Hematopoietic multipotent progenitor cell treated with erythropoietin and hydrocortisone succinate and interleukin-3 and kit ligand, for 8 days (in vitro differentiated cells): ENCODE data around the gene ATXN1.

Experiments used
- DNase-seq: peaks from one replicate; pipeline ENCODE4 v3.0.0-alpha.2; 2015

ATXN1 gene

DNA sequence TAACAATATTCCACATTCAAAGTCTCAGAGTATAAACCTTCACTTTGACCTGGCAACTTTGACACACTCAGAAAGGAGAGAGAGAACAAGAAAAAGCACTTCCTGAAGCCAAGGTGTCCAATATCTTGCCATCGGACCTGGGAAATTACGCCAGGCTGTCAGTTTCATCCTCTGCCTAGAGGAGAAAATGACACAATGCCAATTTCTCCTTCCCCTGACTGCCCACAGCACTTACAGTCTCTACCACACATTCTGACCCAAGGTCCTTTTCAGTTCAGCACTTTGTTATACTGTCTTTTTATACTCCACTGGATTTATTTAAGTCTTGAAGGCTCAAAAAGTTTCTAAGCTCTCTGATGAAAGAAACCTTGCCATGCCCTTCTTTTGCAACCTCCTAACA lies 272.4 kb downstream of the ATXN1 start:
- DNase-seq = no peak

DNA sequence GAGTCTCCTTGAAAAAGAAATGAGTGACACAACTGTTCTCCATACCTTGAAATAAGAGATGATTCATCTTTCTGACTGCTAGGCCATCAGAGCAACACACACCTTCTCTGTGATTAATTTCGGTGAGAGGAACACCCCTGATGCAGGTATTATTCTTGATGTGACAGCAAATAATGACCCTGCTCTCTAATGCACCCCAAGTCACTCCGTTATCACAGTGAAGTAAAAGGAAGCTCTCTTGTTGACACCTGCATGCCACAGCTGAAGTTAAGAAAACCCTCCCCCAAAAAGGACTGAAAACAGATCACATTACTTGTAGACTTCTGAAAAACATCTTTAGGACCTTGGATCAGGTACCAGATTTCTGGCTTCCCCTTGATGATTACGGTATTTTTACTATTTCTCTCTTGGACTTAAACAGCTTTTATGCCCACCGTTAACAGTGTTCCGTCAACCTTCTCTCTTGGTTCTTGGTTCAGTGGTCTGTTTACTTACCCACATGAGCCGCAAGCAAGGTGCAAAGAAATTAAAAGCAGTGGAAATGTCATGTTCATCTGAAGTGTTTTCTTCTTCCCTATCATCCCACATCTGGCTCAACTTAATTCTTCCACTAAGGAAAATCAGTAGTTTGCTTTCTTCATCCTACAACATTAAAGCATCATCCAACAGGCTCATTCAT lies 273.1 kb downstream of the ATXN1 start:
- no peak for DNase-seq

- DNase-seq = no peak
Measured at GRCh38 chr6:16486661-16487060, 274.6 kb downstream of the ATXN1 start.

GRCh38 chr6:16483315-16483875 lies 277.9 kb downstream of the ATXN1 start:
- no peak for DNase-seq

GRCh38 chr6:16482702-16483314 lies 278.5 kb downstream of the ATXN1 start:
- no peak for DNase-seq

GRCh38 chr6:16481697-16482399 lies 279.4 kb downstream of the ATXN1 start:
- DNase-seq = no peak

DNA sequence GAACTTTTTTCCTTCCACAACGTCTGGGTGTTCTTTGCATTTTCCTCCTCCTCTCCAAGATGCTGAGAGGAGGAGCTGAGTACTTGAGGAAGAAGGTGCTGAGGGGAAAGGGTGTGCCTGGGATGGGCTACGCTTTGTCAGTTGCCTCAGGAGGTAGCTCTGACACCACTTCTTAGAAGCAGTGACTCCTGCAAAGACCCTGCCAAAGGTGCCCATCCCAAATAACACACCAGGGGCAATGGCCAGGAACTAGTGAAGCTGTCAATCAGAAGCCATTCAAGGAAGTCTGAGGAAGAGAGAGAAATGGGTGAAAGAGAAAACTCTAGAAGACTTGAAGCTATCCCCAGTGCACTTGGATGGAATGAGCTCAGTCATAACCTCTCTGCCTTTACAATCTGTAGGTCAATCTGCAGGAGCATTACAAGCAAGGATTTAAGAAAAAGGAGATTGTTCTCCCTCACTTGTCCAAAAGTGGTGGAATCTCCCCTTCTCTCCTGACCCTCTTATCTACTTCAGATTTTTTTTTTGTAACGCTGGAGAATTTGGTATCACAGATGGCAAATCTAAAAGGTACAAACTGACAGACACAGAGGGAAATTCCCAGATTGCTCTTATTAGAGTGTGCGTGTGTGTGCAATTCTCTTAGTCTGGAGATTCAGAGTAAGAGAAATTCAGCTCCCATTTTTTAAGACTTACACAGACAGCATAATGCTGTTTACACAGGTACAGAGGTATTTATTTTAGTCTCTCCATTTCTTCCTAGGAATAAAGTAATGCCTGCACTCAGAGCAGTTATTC lies 280.3 kb downstream of the ATXN1 start:
- DNase-seq = no peak

DNA sequence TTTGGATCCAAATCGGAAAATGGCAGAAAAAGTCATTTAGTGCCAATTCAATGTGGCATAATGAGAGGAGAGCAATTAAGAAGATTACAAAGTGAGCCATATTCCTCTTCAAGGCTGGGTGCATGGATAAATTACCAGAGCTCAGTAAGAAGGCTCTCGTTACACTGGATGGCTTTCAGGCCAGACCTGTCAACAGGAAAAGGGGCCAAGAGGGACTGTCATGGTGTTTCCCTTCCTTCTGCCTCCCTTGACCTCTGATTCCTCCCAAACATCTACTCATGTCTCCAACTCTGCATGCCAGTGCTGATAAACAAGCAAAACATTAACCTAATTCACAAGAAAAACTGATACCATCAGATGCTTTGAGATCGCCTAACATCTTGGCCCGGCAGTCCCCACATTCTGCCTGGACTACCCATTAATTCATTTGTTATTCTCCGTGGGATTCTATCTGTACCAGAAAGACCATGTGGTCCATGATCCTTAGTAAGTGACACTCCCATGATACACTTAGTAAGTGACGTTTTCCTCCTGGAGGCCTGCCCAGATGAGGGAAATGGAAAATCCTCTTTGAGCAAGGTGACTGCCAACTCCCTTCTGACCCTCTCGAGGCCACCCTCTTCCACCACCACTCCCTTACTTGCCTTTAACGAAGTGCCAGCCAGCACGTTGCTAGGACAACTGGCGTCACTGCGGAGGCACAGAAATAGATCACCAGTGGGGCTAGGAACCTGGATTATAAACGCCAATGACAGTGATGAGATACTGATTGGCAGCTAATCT lies 283.7 kb downstream of the ATXN1 start:
- no peak for DNase-seq

- DNase-seq = no peak
Measured at GRCh38 chr6:16476861-16477260, 284.4 kb downstream of the ATXN1 start.

DNA sequence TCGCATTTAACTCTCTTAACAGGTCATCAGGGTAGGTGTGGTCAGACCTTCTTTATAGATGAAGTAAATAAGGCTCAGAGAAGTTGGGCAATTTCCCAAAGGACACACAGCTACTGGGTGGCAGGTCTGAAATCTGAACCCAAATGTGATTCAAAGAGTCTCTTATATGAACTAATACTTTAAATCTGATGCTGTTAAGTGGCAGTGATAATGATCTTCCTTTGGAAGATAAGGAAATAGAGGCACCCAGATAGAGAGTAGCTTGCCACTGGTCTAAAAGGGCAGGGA lies 285.8 kb downstream of the ATXN1 start:
- no peak for DNase-seq

DNA sequence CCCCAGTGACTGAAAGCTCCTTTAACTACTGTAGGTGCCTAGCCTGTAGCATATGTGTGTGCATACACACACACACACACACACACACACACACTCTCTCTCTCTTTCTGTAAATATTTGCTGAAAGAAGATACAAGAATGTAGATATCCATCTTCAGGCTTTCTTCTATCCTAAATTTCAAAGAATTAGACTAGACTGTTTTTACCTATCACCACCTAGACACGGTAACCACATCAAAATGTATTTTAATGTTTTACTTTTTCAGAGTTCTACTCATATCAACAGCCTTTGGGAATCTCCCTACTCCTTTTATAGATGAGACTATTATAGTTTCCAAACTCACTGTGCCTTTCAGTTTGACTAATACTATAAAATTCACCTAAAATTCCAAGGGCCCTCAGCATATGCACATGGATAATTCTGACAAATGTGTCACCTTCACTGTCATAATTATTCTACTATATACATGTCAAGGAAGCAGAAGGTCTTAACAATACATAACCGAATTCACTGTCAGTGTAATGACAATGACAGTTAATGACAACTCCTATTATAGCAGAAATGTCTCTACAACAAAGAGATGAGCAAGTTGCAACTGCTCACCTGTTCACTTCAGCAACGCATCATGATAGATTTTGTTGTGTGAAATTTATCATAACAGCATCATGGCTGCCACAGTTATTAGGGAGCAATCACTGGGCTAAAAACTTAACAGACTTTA lies 286.3 kb downstream of the ATXN1 start:
- no peak for DNase-seq

DNA sequence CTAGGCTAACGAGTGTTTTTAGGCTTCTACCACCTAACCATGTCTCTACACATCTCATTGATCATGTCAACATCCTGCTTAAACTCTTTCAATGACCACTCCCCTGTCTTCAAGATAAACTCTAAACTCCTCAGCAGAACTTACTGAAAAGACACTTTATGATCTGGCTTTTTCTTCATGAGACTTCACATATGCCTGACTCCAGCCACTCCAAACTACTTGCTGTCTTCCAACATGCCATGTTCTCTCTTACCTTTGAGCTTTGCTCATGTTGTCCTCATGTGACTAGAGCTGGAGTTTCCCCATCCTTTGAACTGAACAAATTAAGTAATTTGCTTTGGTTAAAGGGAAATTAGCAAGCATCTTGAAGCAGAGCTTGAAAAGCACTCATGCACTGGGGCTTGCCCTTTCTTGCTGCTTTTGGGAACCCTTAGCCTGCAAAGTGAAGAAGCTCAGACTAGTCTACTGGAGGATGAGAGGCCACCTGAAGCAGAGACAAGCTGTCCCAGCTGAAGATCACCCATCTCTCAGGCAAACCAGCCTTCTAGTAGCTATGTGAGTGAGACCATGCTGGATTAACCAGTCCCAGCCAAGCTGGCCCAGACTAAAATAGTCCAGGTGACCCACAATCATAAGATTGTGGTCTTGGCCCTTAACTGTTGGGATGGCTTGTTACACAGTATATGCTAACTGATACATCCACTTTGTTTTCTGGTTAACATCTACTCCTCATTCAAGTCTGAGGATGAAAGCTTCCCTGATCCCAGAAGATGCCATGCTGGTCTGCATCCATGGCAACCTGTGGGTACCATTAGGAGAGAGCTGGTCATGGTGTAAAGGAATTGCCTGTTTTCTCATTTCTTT lies 287.1 kb downstream of the ATXN1 start:
- no peak for DNase-seq

GRCh38 chr6:16473184-16473907 lies 287.9 kb downstream of the ATXN1 start:
- DNase-seq = no peak

DNA sequence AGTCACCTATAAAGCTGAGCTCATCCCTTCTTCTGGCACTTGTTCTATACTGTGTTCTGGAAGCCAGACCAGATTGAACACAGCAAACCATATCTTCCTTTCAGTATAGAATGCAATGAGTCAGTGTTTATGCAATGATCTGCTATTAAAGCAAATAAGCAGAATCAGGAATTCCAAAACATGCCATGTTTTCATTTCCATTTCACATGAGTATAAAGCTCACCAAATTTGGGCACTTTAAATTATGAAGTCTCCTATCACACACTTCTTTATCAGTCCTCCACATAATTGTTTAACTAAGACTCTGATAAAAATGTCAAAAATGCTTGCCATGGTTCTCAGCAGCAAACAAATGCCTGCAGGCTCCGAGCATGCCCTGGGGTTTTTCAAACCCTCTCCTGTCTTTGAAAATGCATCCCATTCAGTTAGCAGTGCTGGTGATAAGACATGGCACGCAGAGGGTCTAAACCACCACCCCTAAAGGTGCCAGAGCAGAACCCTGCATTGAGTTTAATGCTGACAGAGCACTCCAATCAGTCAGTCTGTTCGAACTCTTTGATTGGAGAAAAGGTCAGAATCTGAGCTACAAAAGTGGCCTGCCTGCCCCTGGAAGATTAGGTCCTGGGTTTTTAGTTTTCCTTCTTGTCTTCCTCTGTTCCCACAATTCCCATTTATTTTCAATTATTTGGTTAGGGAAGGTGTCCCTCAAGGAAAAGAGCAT lies 288.8 kb downstream of the ATXN1 start:
- no peak for DNase-seq

GRCh38 chr6:16471910-16472297 lies 289.4 kb downstream of the ATXN1 start:
- no peak for DNase-seq

- DNase-seq = no peak
Measured at GRCh38 chr6:16471222-16471909, 289.9 kb downstream of the ATXN1 start.

- DNase-seq = no peak
Measured at GRCh38 chr6:16470502-16471221, 290.6 kb downstream of the ATXN1 start.

DNA sequence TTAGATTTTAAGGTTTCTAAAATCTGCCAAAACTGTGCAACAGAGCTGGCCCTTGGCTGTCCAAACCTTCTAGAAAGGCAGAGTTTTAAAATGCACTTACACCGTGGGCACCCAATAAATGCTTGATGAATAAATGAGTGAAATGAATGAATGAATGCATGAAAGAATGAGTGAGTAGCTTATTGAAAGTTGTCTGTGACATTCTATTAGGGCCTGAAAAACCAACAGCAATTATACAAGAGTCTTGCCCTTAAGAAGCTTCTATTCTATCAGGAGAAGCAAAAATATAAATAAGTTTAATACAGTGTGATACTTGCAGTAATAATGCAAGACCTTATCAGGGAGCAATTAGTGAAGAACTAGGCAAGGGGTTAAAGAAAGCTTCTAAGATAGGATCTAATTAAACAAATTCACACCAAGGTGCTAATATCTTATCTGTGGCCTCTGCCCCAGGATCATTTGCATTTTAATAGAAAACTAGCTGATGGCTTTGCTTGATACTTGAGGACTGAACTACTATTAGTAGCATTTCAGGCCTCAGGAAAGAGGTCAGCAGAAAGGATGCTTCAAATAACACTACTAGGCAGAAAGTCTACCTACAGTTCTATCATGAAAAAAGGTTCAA lies 292.2 kb downstream of the ATXN1 start:
- DNase-seq = no peak
